HEK293T (cell line): ENCODE data around the gene ADRB1.

Source experiments
- CTCF ChIA-PET: fragments of 350-600 bp; formaldehyde crosslinking; extraction: SDS; loops from one replicate; lab custom pipeline; 2021; ENCODE audit warnings: antibody characterized with exemption, inconsistent platforms; lab: Yijun Ruan, JAX
- POLR2A ChIA-PET: fragments of 350-600 bp; formaldehyde crosslinking; extraction: SDS; loops from one replicate; lab custom pipeline; 2020; ENCODE audit warnings: antibody characterized with exemption, inconsistent platforms; lab: Yijun Ruan, JAX
- DNase-seq: peaks from one replicate; pipeline ENCODE4 v3.0.0; 2012; ENCODE audit warnings: mixed read lengths; ENCODE audit errors: extremely low spot score
- ARNT ChIP-seq: fragments of 450-650 bp; IDR thresholded peaks from 2 replicates; pipeline ENCODE4 v1.6.1; 2017; ENCODE audit warnings: mild to moderate bottlenecking
- BHLHE40 ChIP-seq: fragments of 450-650 bp; IDR thresholded peaks from 2 replicates; pipeline ENCODE4 v1.6.1; 2016; ENCODE audit warnings: mild to moderate bottlenecking, moderate library complexity, borderline replicate concordance
- CTBP1 ChIP-seq: fragments of 450-650 bp; IDR thresholded peaks from 2 replicates; pipeline ENCODE4 v1.6.1; 2016; ENCODE audit warnings: borderline replicate concordance
- ELF4 ChIP-seq: fragments of 450-650 bp; IDR thresholded peaks from 2 replicates; pipeline ENCODE4 v1.6.1; 2017; ENCODE audit warnings: antibody characterized with exemption
- FOXA1 ChIP-seq: fragments of 450-650 bp; IDR thresholded peaks from 2 replicates; pipeline ENCODE4 v1.6.1; 2016; ENCODE audit warnings: mild to moderate bottlenecking
- FOXK2 ChIP-seq: fragments of 450-650 bp; IDR thresholded peaks from 2 replicates; pipeline ENCODE4 v1.6.1; 2016; ENCODE audit warnings: mild to moderate bottlenecking
- FOXM1 ChIP-seq: fragments of 450-650 bp; IDR thresholded peaks from 2 replicates; pipeline ENCODE4 v1.6.1; 2017; ENCODE audit warnings: mild to moderate bottlenecking, borderline replicate concordance
- HDGF ChIP-seq: fragments of 450-650 bp; IDR thresholded peaks from 2 replicates; pipeline ENCODE4 v1.6.1; 2017; ENCODE audit warnings: antibody characterized with exemption, borderline replicate concordance
- L3MBTL2 ChIP-seq: fragments of 450-650 bp; conservative IDR thresholded peaks from 2 replicates; pipeline ENCODE4 v1.6.1; 2016; ENCODE audit warnings: mild to moderate bottlenecking
- LEF1 ChIP-seq: fragments of 450-650 bp; IDR thresholded peaks from 2 replicates; pipeline ENCODE4 v1.6.1; 2017; ENCODE audit warnings: mild to moderate bottlenecking, borderline replicate concordance
- NFRKB ChIP-seq: fragments of 450-650 bp; IDR thresholded peaks from 2 replicates; pipeline ENCODE4 v1.6.1; 2016; ENCODE audit warnings: mild to moderate bottlenecking, moderate library complexity
- PKNOX1 ChIP-seq: fragments of 450-650 bp; IDR thresholded peaks from 2 replicates; pipeline ENCODE4 v1.6.1; 2016
- SP1 ChIP-seq: fragments of 450-650 bp; IDR thresholded peaks from 2 replicates; pipeline ENCODE4 v1.6.1; 2017
- SUZ12 ChIP-seq: fragments of 450-650 bp; IDR thresholded peaks from 2 replicates; pipeline ENCODE4 v1.6.1; 2016; ENCODE audit warnings: mild to moderate bottlenecking
- TARDBP ChIP-seq: fragments of 450-650 bp; IDR thresholded peaks from 2 replicates; pipeline ENCODE4 v1.6.1; 2016
- ZNF384 ChIP-seq: fragments of 450-650 bp; IDR thresholded peaks from 2 replicates; pipeline ENCODE4 v1.6.1; 2016

ADRB1 gene

GRCh38 chr10:114043532-114044246 lies at the start of gene ADRB1:
Gene ADRB1 (plus strand): TSS chr10:114043866. CDS start chr10:114044133, 267 bp downstream.
- POLR2A ChIA-PET, result no interaction called here
- CTCF ChIA-PET, result interaction anchor here (0.6 kb wide), 1 partner anchor 93 kb away, joined by 5 read pairs; no protein-coding TSS in a partner anchor
- peak; percentile 78 for DNase-seq
- TF ChIP-seq FOXA1 (no peak), FOXM1 (no peak), ZNF384 (no peak), HDGF (no peak), L3MBTL2 (no peak), NFRKB (no peak), FOXK2 (no peak), SUZ12 (no peak), BHLHE40 (no peak), SP1 (no peak), PKNOX1 (no peak), CTBP1 (no peak), ARNT (no peak)

- ChIA-PET POLR2A (no interaction called here), CTCF (interaction anchor here (0.6 kb wide), 1 partner anchor 19 kb away, joined by 3 read pairs; no protein-coding TSS in a partner anchor)
- TF ChIP-seq CTBP1 (no peak), NFRKB (no peak), FOXK2 (no peak), ZNF384 (no peak), HDGF (no peak), ARNT (no peak), SUZ12 (no peak), SP1 (no peak), LEF1 (no peak), BHLHE40 (no peak), TARDBP (no peak), FOXA1 (no peak), FOXM1 (no peak), L3MBTL2 (no peak), ELF4 (no peak), PKNOX1 (no peak)
- DNase-seq, result no peak
These were observed 48.5 kb upstream of the ADRB1 start for GRCh38 chr10:113995201-113995600.

- no peak for DNase-seq
- ChIA-PET POLR2A (no interaction called here), CTCF (no interaction called here)
- TF ChIP-seq TARDBP (no peak), ELF4 (no peak), L3MBTL2 (no peak), FOXA1 (no peak), ZNF384 (no peak), FOXM1 (no peak), NFRKB (no peak), CTBP1 (no peak), PKNOX1 (no peak), LEF1 (no peak), BHLHE40 (no peak), FOXK2 (no peak), SP1 (no peak), SUZ12 (no peak)
These were observed 46.2 kb upstream of the ADRB1 start for GRCh38 chr10:113997428-113997827.

- ChIA-PET POLR2A (no interaction called here), CTCF (no interaction called here)
- no peak for DNase-seq
- TF ChIP-seq FOXM1, result no peak
- TF ChIP-seq SUZ12, result no peak
- TF ChIP-seq BHLHE40, result no peak
- TF ChIP-seq TARDBP, result no peak
- no peak for TF ChIP-seq ARNT
These were observed 44.1 kb upstream of the ADRB1 start for GRCh38 chr10:113999531-113999930.

GRCh38 chr10:114000457-114001010 lies 43.1 kb upstream of the ADRB1 start:
- DNase-seq, result no peak
- POLR2A ChIA-PET, result no interaction called here
- TF ChIP-seq SP1 (no peak), FOXM1 (no peak), ARNT (no peak), NFRKB (no peak), HDGF (no peak), FOXA1 (no peak), SUZ12 (no peak), ZNF384 (no peak), BHLHE40 (no peak), ELF4 (no peak), TARDBP (no peak), CTBP1 (no peak)
- CTCF ChIA-PET, result no interaction called here

GRCh38 chr10:114002422-114002821 lies 41.2 kb upstream of the ADRB1 start:
- POLR2A ChIA-PET, result no interaction called here
- TF ChIP-seq LEF1 (no peak), FOXM1 (no peak), TARDBP (no peak), ARNT (no peak), SP1 (no peak), SUZ12 (no peak), ZNF384 (no peak), FOXA1 (no peak), ELF4 (no peak), L3MBTL2 (no peak), PKNOX1 (no peak), CTBP1 (no peak), FOXK2 (no peak), NFRKB (no peak), BHLHE40 (no peak), HDGF (no peak)

More at GRCh38 chr10:114002422-114002821, 41.2 kb upstream of the ADRB1 start:
- CTCF ChIA-PET, result no interaction called here
- no peak for DNase-seq
